PFSK-1 (cell line): Measurements from ENCODE around the gene TGM2.

Experiments used
- FOXP2 ChIP-seq: optimal IDR thresholded peaks from 2 replicates; pipeline ENCODE3; 2011; ENCODE audit warnings: borderline replicate concordance, control low read depth, inconsistent platforms; ENCODE audit not compliant: insufficient read depth; ENCODE audit errors: extremely low read length, extremely low read depth
- POLR2AphosphoS5 ChIP-seq: IDR thresholded peaks from 2 replicates; pipeline ENCODE4 v1.6.1; 2012; ENCODE audit warnings: low read depth, mild to moderate bottlenecking, control low read depth, low read length, moderate library complexity
- REST ChIP-seq, 2 experiments: IDR thresholded peaks; 2 replicates each; pipeline versions ENCODE4 v1.6.1 to v1.8.0; 2011 to 2012; ENCODE audit warnings: low read depth in 2 of 2, low read length in 2 of 2, control low read depth in 1 of 2, inconsistent platforms in 1 of 2, mild to moderate bottlenecking in 1 of 2, moderate library complexity in 1 of 2; ENCODE audit not compliant: insufficient read depth in 1 of 2
- SIN3A ChIP-seq: IDR thresholded peaks from 2 replicates; pipeline ENCODE4 v1.6.1; 2012; ENCODE audit warnings: mild to moderate bottlenecking, low read length, moderate library complexity, borderline replicate concordance; ENCODE audit not compliant: insufficient read depth
- TAF1 ChIP-seq: IDR thresholded peaks from 2 replicates; pipeline ENCODE4 v1.6.1; 2012; ENCODE audit warnings: low read length, control low read depth, borderline replicate concordance; ENCODE audit not compliant: insufficient read depth

- TF ChIP-seq POLR2AphosphoS5 (no peak), REST (IDR thresholded peaks at IDR 0.05; ENCODE audit: insufficient read depth in 1 of 2, low read depth in 2 of 2, low read length in 2 of 2) (no peak), SIN3A (no peak), TAF1 (no peak), FOXP2 (no peak)
These were observed 47.9 kb upstream of the TGM2 start for GRCh38 chr20:38212806-38213606.
